Transverse colon (tissue), 4 donors: ENCODE results near the gene SSTR1. TPM values are rescaled to one million over a fixed set of nuclear protein-coding genes. Genes with fewer than 3 reads are reported as not detected.

ENCODE experiments used
- DNase-seq: peaks from one replicate; pipeline ENCODE4 v3.0.0-alpha.2; 2019
- H3K27ac ChIP-seq, 4 donors: fragments of 200-600 bp; sonication (generic); 2 replicates each; pipeline ENCODE4 v1.5.1; 2016 to 2018; ENCODE audit warnings: inconsistent platforms in 4 of 4
- H3K27me3 ChIP-seq: fragments of 200-600 bp; sonication (generic); 2 replicates; pipeline ENCODE4 v1.5.1; 2017; ENCODE audit warnings: inconsistent platforms
- H3K36me3 ChIP-seq, 4 donors: fragments of 200-600 bp; sonication (generic); 2 replicates each; pipeline ENCODE4 v1.5.1; 2017 to 2019; ENCODE audit warnings: inconsistent platforms in 4 of 4
- H3K4me1 ChIP-seq, 4 donors: fragments of 200-600 bp; sonication (generic); 2 replicates each; pipeline ENCODE4 v1.5.1; 2017 to 2020; ENCODE audit warnings: inconsistent platforms in 4 of 4
- H3K4me3 ChIP-seq, 4 donors: fragments of 200-600 bp; sonication (generic); 1 replicate in 1 of 4; 2 replicates in 3 of 4; pipeline versions ENCODE4 v1.5.1 to v1.6.1; 2017 to 2019; ENCODE audit warnings: inconsistent platforms in 4 of 4
- H3K9me3 ChIP-seq, 2 donors: fragments of 200-600 bp; sonication (generic); 2 replicates each; pipeline ENCODE4 v1.5.1; 2017 to 2019; ENCODE audit warnings: inconsistent platforms in 2 of 2
- EP300 ChIP-seq: sonication (generic); formaldehyde crosslinking; IDR thresholded peaks from one replicate; pipeline ENCODE4 v1.6.1; 2017; ENCODE audit warnings: antibody characterized with exemption, low read depth
- POLR2A ChIP-seq: fragments of 450-650 bp; IDR thresholded peaks from one replicate; pipeline ENCODE4 v1.6.1; 2016; ENCODE audit warnings: antibody characterized with exemption, mild to moderate bottlenecking, moderate library complexity
- POLR2AphosphoS5 ChIP-seq, 3 donors: sonication (generic); formaldehyde crosslinking; IDR thresholded peaks; one replicate each; pipeline ENCODE4 v1.6.1; 2016; ENCODE audit warnings: antibody characterized with exemption in 3 of 3
- WGBS, 2 donors: methylation state at CpG; one replicate each; pipeline ENCODE4 v1.1.5; 2018; ENCODE audit warnings: low coverage in 1 of 2; 5-methylcytosine and 5-hydroxymethylcytosine counted together
- in situ Hi-C, 4 donors: fragments of 200-750 bp; cut with MboI; loops; one replicate each; pipeline versions ENCODE4 v1.15.0 to v1.15.1; 2017; ENCODE audit warnings: low sequenced_read_pairs in 3 of 4, low pct_ligation_motif_present in 1 of 4, low pct_unique_long_range_greater_than_20kb in 1 of 4
- intact Hi-C: fragments of 100-400 bp; cut with DNase I; formaldehyde crosslinking; loops from one replicate; pipeline ENCODE4 v1.15.1; 2023; ENCODE audit warnings: low total_unique reads
- total RNA-seq, 4 donors: library from RNA; depleted of rRNA; stranded (reverse); fragments of >200 nt; gene quantifications; one replicate each; pipeline ENCODE4 v1.1.0, GENCODE V29; 2016
- TF ChIP-seq, protein P1 (sequence below), 5 experiments: fragments of 200-600 bp in 3 of 5; fragments of 450-650 bp in 2 of 5; sonication (generic) in 3 of 5; IDR thresholded peaks; 1 replicate in 2 of 5; 2 replicates in 3 of 5; pipeline ENCODE4 v1.5.1; 2016 to 2017; ENCODE audit warnings: antibody characterized with exemption in 5 of 5, inconsistent platforms in 3 of 5, mild to moderate bottlenecking in 2 of 5, moderate library complexity in 1 of 5

Gene SSTR1
- total RNA-seq, 4 donors from 2014 or later, result 1.6 to 10.1 (median 6.9) TPM

DNA sequence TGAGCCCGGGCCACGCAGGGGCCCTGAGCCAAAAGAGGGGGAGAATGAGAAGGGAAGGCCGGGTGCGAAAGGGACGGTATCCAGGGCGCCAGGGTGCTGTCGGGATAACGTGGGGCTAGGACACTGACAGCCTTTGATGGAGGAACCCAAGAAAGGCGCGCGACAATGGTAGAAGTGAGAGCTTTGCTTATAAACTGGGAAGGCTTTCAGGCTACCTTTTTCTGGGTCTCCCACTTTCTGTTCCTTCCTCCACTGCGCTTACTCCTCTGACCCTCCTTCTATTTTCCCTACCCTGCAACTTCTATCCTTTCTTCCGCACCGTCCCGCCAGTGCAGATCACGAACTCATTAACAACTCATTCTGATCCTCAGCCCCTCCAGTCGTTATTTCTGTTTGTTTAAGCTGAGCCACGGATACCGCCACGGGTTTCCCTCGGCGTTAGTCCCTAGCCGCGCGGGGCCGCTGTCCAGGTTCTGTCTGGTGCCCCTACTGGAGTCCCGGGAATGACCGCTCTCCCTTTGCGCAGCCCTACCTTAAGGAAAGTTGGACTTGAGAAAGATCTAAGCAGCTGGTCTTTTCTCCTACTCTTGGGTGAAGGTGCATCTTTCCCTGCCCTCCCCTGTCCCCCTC lies 3.0 kb downstream of the SSTR1 start:
- Histone ChIP-seq H3K4me3 (peak overlapping the region in 2 of 4 donors; percentile 2 to 50), H3K27ac (no peak overlapping the region), H3K4me1 (peaks cover 0 to 26% (median 13%) of the 10 kb centered on the region in 4 donors), H3K27me3 (peaks cover 42% of the 10 kb centered on the region), H3K9me3 (no peaks in the 10 kb centered on the region), H3K36me3 (no peaks in the 10 kb centered on the region)
- 20 to 39% methylated on average over 1 to 29 of the region's 29 CpGs for WGBS, 2 donors
- no peak for TF ChIP-seq EP300
- TF ChIP-seq POLR2A, result no peak
- TF ChIP-seq, protein P1, sequence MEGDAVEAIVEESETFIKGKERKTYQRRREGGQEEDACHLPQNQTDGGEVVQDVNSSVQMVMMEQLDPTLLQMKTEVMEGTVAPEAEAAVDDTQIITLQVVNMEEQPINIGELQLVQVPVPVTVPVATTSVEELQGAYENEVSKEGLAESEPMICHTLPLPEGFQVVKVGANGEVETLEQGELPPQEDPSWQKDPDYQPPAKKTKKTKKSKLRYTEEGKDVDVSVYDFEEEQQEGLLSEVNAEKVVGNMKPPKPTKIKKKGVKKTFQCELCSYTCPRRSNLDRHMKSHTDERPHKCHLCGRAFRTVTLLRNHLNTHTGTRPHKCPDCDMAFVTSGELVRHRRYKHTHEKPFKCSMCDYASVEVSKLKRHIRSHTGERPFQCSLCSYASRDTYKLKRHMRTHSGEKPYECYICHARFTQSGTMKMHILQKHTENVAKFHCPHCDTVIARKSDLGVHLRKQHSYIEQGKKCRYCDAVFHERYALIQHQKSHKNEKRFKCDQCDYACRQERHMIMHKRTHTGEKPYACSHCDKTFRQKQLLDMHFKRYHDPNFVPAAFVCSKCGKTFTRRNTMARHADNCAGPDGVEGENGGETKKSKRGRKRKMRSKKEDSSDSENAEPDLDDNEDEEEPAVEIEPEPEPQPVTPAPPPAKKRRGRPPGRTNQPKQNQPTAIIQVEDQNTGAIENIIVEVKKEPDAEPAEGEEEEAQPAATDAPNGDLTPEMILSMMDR (IDR thresholded peaks at IDR 0.05), result no peak
- TF ChIP-seq POLR2AphosphoS5 (IDR thresholded peaks at IDR 0.05), result no peak
- intact Hi-C loops, result no loop called here
- DNase-seq, result no peak
- in situ Hi-C loops, result no loop called here

DNA sequence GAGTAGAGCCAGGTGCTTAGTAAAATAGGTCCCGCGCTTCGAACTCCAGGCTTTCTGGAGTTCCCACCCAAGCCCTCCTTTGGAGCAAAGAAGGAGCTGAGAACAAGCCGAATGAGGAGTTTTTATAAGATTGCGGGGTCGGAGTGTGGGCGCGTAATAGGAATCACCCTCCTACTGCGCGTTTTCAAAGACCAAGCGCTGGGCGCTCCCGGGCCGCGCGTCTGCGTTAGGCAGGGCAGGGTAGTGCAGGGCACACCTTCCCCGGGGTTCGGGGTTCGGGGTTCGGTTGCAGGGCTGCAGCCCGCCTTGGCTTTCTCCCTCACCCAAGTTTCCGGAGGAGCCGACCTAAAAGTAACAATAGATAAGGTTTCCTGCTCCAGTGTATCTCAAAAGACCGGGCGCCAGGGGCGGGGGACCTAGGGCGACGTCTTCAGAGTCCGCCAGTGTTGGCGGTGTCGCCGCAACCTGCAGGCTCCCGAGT lies 3.6 kb downstream of the SSTR1 start:
- peaks cover 0 to 26% (median 13%) of the 10 kb centered on the region in 4 donors for H3K4me1 ChIP-seq
- no peaks in the 10 kb centered on the region for H3K36me3 ChIP-seq
- in situ Hi-C loops (no loop called here), intact Hi-C loops (no loop called here)
- 53 to 56% methylated on average over 9 to 34 of the region's 34 CpGs for WGBS, 2 donors
- peak overlapping the region in 2 of 4 donors; percentile 2 to 50 for H3K4me3 ChIP-seq
- H3K9me3 ChIP-seq, result no peaks in the 10 kb centered on the region
- H3K27ac ChIP-seq, result no peak overlapping the region
- DNase-seq, result no peak
- H3K27me3 ChIP-seq, result peaks cover 42% of the 10 kb centered on the region
- TF ChIP-seq POLR2A, result no peak

DNA sequence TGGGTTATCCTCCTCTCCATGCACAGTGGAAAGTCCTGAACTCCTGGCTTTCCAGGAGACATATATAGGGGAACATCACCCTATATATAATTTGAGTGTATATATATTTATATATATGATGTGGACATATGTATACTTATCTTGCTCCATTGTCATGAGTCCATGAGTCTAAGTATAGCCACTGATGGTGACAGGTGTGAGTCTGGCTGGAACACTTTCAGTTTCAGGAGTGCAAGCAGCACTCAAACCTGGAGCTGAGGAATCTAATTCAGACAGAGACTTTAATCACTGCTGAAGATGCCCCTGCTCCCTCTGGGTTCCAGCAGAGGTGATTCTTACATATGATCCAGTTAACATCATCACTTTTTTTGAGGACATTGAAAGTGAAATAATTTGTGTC lies 4.4 kb downstream of the SSTR1 start:
- intact Hi-C loops (no loop called here), in situ Hi-C loops (no loop called here)
- Histone ChIP-seq H3K4me3 (no peak overlapping the region), H3K27ac (no peak overlapping the region), H3K36me3 (no peaks in the 10 kb centered on the region), H3K9me3 (no peaks in the 10 kb centered on the region), H3K4me1 (peaks cover 0 to 24% (median 13%) of the 10 kb centered on the region in 4 donors), H3K27me3 (peaks cover 42% of the 10 kb centered on the region)
- no peak for TF ChIP-seq POLR2AphosphoS5 (IDR thresholded peaks at IDR 0.05)
- TF ChIP-seq, protein P1 (IDR thresholded peaks at IDR 0.05), result no peak
- no peak for TF ChIP-seq POLR2A
- no peak for TF ChIP-seq EP300
- DNase-seq, result no peak

DNA sequence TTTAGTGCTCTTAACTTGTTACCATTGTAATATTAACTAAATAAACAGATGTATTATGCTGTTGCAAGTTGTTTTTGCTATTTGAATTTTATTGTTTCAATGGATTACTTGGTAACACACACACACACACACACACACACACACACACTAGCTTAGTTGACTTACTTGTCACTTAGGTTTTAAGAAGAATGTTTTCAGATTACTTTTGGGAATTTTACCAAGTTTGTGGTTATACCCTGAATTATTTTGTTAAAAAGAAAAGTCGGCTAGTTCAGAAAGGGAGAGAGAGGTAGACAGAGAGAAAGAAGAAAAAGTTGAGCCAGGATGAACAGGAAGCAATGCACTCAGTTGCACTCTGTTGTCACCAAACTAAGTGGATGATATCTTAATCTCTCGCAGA lies 5.3 kb downstream of the SSTR1 start:
- no peak overlapping the region for H3K27ac ChIP-seq
- intact Hi-C loops, result no loop called here
- peaks cover 0 to 20% (median 12%) of the 10 kb centered on the region in 4 donors for H3K4me1 ChIP-seq
- DNase-seq, result no peak
- H3K27me3 ChIP-seq, result peaks cover 39% of the 10 kb centered on the region
- H3K9me3 ChIP-seq, result no peaks in the 10 kb centered on the region
- WGBS, 2 donors, result 76 to 88% methylated on average over 2 of the region's 2 CpGs
- no peak overlapping the region for H3K4me3 ChIP-seq
- in situ Hi-C loops, result no loop called here
- no peaks in the 10 kb centered on the region for H3K36me3 ChIP-seq
- TF ChIP-seq, protein P1 (IDR thresholded peaks at IDR 0.05), result no peak
- TF ChIP-seq POLR2AphosphoS5 (IDR thresholded peaks at IDR 0.05) (no peak), EP300 (no peak), POLR2A (no peak)

DNA sequence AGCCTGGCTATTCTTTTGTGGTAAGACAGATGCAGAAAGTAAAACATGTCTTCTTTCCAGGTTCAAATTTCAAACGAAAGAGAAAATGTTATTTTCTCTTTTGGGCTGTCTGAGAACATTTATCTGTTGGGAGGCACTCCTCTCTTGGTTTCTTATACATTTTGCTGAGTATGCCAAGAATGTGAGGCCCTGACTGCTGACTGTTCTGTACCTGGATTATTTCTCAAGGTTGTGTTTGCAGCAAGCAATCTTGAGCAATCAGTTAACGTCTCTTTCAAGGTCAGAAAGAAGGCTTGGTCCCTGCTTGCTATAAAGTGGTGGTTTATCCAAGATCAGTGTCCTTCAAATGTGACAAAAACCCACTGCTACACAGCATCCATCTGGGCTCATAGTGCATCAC lies 9.8 kb downstream of the SSTR1 start:
- no peaks in the 10 kb centered on the region for H3K9me3 ChIP-seq
- no peaks in the 10 kb centered on the region for H3K4me1 ChIP-seq
- H3K27ac ChIP-seq, result no peak overlapping the region
- no peaks in the 10 kb centered on the region for H3K36me3 ChIP-seq
- no peaks in the 10 kb centered on the region for H3K27me3 ChIP-seq
- TF ChIP-seq POLR2AphosphoS5 (IDR thresholded peaks at IDR 0.05) (no peak), EP300 (no peak), POLR2A (no peak)
- TF ChIP-seq, protein P1 (IDR thresholded peaks at IDR 0.05), result no peak
- DNase-seq, result no peak
- intact Hi-C loops (no loop called here), in situ Hi-C loops (no loop called here)
- no peak overlapping the region for H3K4me3 ChIP-seq
- 42 to 57% methylated on average over 2 of the region's 2 CpGs for WGBS, 2 donors
